ENCODE measurements around the gene TKTL1. TPM values are rescaled to one million over a fixed set of nuclear protein-coding genes. Genes with fewer than 3 reads are reported as not detected.
"Not testable (repeated sequence)": the region's sequence is repeated elsewhere in the genome, so short reads cannot be mapped to it uniquely, and the experiment has no call there.

TKTL1 gene
- total and polyA plus RNA-seq, 2 of the 8 experiments (the other 6 are each of a cell fraction or from before 2014, with no cell fraction given), result 0.05 TPM; not detected in 1

GRCh38 chrX:154263072-154263471 lies 32.5 kb upstream of the TKTL1 start:
- H3K79me2 ChIP-seq (ENCODE audit: control insufficient read depth in 1 of 2, insufficient read depth in 2 of 2, low read length in 2 of 2); H2BK120ac ChIP-seq (replicated peaks; ENCODE audit: low read depth, low read length); H3K36me3 ChIP-seq (ENCODE audit: control insufficient read depth in 2 of 4, insufficient read depth in 4 of 4, low read length in 3 of 4); H3K9ac ChIP-seq (replicated peaks in 1 of 4; ENCODE audit: extremely low read depth in 1 of 4, low read depth in 3 of 4, low read length in 3 of 4); H3K18ac ChIP-seq (ENCODE audit: extremely low read depth, low read length); CTCF ChIA-PET (ENCODE audit: partially characterized antibody); H3K23me2 ChIP-seq (ENCODE audit: low read depth, low read length); H2AK5ac ChIP-seq (ENCODE audit: low read depth, low read length); H3K4ac ChIP-seq (replicated peaks; ENCODE audit: insufficient read length, low read depth, low read length); H2AFZ ChIP-seq (ENCODE audit: low read length); H4K20me1 ChIP-seq (replicated peaks in 1 of 2; ENCODE audit: control insufficient read depth in 1 of 2, insufficient read depth in 2 of 2, low read length in 2 of 2); H3K27ac ChIP-seq (ENCODE audit: low read depth, low read length); DNase-seq (ENCODE audit: low read depth in 1 of 2, low spot score in 2 of 2); H3K4me2 ChIP-seq (ENCODE audit: insufficient read depth in 1 of 2, low read depth in 2 of 2, low read length in 2 of 2); H3K56ac ChIP-seq (replicated peaks; ENCODE audit: insufficient read length, low read depth, low read length); FAIRE-seq; H2BK12ac ChIP-seq (ENCODE audit: low read depth, low read length); H3K79me1 ChIP-seq (ENCODE audit: low read depth, low read length); H2BK15ac ChIP-seq (ENCODE audit: low read length); H3K9me3 ChIP-seq (ENCODE audit: insufficient read depth in 2 of 2, low read depth in 1 of 2, low read length in 1 of 2); H4K91ac ChIP-seq (replicated peaks; ENCODE audit: insufficient read length, low read length); H4K8ac ChIP-seq (ENCODE audit: extremely low read depth, insufficient read depth, low read length); H3K23ac ChIP-seq (ENCODE audit: insufficient read length); H4K5ac ChIP-seq (ENCODE audit: insufficient read length, low read depth, low read length); H3K4me3 ChIP-seq (ENCODE audit: extremely low read depth in 1 of 4, insufficient read depth in 2 of 4, low read depth in 3 of 4, low read length in 4 of 4); H2BK20ac ChIP-seq (ENCODE audit: low read length); H2BK5ac ChIP-seq (ENCODE audit: low read depth, low read length); H3K4me1 ChIP-seq (replicated peaks in 1 of 4; ENCODE audit: control insufficient read depth in 3 of 4, insufficient read depth in 4 of 4, low read length in 3 of 4); H3K14ac ChIP-seq (ENCODE audit: insufficient read length); POLR2A ChIA-PET (ENCODE audit: partially characterized antibody); H3K27me3 ChIP-seq (replicated peaks in 1 of 4; ENCODE audit: control insufficient read depth in 3 of 4, extremely low read depth in 1 of 4, insufficient read depth in 3 of 4, low read length in 3 of 4): not testable (repeated sequence)
- WGBS, 2 experiments (ENCODE audit: extremely low coverage in 1 of 2, insufficient coverage in 1 of 2, insufficient read length in 1 of 2, insufficient replicate concordance in 2 of 2, low coverage in 1 of 2, low lambda C conversion rate in 2 of 2, missing lambda C conversion rate in 1 of 2), result no CpG with 5 or more reads among the region's 6 CpGs

- CTCF ChIA-PET (ENCODE audit: partially characterized antibody); H3K9me3 ChIP-seq (ENCODE audit: insufficient read depth in 2 of 2, low read depth in 1 of 2, low read length in 1 of 2); H2BK5ac ChIP-seq (ENCODE audit: low read depth, low read length); DNase-seq (ENCODE audit: low read depth in 1 of 2, low spot score in 2 of 2); POLR2A ChIA-PET (ENCODE audit: partially characterized antibody); H3K4ac ChIP-seq (replicated peaks; ENCODE audit: insufficient read length, low read depth, low read length); H3K56ac ChIP-seq (replicated peaks; ENCODE audit: insufficient read length, low read depth, low read length); H4K5ac ChIP-seq (ENCODE audit: insufficient read length, low read depth, low read length); H3K79me1 ChIP-seq (ENCODE audit: low read depth, low read length); H3K23me2 ChIP-seq (ENCODE audit: low read depth, low read length); H3K4me2 ChIP-seq (ENCODE audit: insufficient read depth in 1 of 2, low read depth in 2 of 2, low read length in 2 of 2); H2AK5ac ChIP-seq (ENCODE audit: low read depth, low read length); H4K91ac ChIP-seq (replicated peaks; ENCODE audit: insufficient read length, low read length); H2BK12ac ChIP-seq (ENCODE audit: low read depth, low read length); H3K18ac ChIP-seq (ENCODE audit: extremely low read depth, low read length); H3K4me1 ChIP-seq (replicated peaks in 1 of 4; ENCODE audit: control insufficient read depth in 3 of 4, insufficient read depth in 4 of 4, low read length in 3 of 4); H4K8ac ChIP-seq (ENCODE audit: extremely low read depth, insufficient read depth, low read length); H2BK20ac ChIP-seq (ENCODE audit: low read length); H2BK120ac ChIP-seq (replicated peaks; ENCODE audit: low read depth, low read length); H2BK15ac ChIP-seq (ENCODE audit: low read length); H3K27me3 ChIP-seq (replicated peaks in 1 of 4; ENCODE audit: control insufficient read depth in 3 of 4, extremely low read depth in 1 of 4, insufficient read depth in 3 of 4, low read length in 3 of 4); H3K4me3 ChIP-seq (ENCODE audit: extremely low read depth in 1 of 4, insufficient read depth in 2 of 4, low read depth in 3 of 4, low read length in 4 of 4); H4K20me1 ChIP-seq (replicated peaks in 1 of 2; ENCODE audit: control insufficient read depth in 1 of 2, insufficient read depth in 2 of 2, low read length in 2 of 2); H3K9ac ChIP-seq (replicated peaks in 1 of 4; ENCODE audit: extremely low read depth in 1 of 4, low read depth in 3 of 4, low read length in 3 of 4); H3K14ac ChIP-seq (ENCODE audit: insufficient read length); H3K36me3 ChIP-seq (ENCODE audit: control insufficient read depth in 2 of 4, insufficient read depth in 4 of 4, low read length in 3 of 4); H3K27ac ChIP-seq (ENCODE audit: low read depth, low read length); H2AFZ ChIP-seq (ENCODE audit: low read length); H3K79me2 ChIP-seq (ENCODE audit: control insufficient read depth in 1 of 2, insufficient read depth in 2 of 2, low read length in 2 of 2); H3K23ac ChIP-seq (ENCODE audit: insufficient read length); FAIRE-seq: not testable (repeated sequence)
- no CpG with 5 or more reads among the region's 3 CpGs for WGBS, 2 experiments (ENCODE audit: extremely low coverage in 1 of 2, insufficient coverage in 1 of 2, insufficient read length in 1 of 2, insufficient replicate concordance in 2 of 2, low coverage in 1 of 2, low lambda C conversion rate in 2 of 2, missing lambda C conversion rate in 1 of 2)
These were observed 26.4 kb upstream of the TKTL1 start for GRCh38 chrX:154269245-154269644.
